IPS-NIHi11 (cell line): ENCODE data around the gene KRTAP4-5.
"Not testable (repeated sequence)": the region's sequence is repeated elsewhere in the genome, so short reads cannot be mapped to it uniquely, and the experiment has no call there.

Experiments
- DNase-seq: peaks from one replicate; pipeline ENCODE4 v3.0.0; 2012; ENCODE audit warnings: mixed read lengths, low spot score

The KRTAP4-5 gene

GRCh38 chr17:41108728-41109386 lies 40.8 kb downstream of the KRTAP4-5 start:
- DNase-seq, result not testable (repeated sequence)

- no peak for DNase-seq
Measured at GRCh38 chr17:41107941-41108450, 41.6 kb downstream of the KRTAP4-5 start.

DNA sequence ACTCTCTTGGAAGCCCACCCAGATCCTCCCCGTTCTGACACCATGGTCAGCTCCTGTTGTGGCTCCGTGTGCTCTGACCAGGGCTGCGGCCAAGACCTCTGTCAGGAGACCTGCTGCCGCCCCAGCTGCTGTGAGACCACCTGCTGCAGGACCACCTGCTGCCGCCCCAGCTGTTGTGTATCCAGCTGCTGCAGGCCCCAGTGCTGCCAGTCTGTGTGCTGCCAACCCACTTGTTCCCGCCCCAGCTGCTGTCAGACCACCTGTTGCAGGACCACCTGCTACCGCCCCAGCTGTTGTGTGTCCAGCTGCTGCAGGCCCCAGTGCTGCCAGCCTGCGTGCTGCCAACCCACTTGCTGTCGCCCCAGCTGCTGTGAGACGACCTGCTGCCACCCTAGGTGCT lies 44.3 kb downstream of the KRTAP4-5 start, which contains the start of gene KRTAP4-9:
KRTAP4-9 (plus strand) TSS at position 43 of the 400 bp plus-strand sequence; CDS start at position 43, 0 bp downstream.
- not testable (repeated sequence) for DNase-seq

DNA sequence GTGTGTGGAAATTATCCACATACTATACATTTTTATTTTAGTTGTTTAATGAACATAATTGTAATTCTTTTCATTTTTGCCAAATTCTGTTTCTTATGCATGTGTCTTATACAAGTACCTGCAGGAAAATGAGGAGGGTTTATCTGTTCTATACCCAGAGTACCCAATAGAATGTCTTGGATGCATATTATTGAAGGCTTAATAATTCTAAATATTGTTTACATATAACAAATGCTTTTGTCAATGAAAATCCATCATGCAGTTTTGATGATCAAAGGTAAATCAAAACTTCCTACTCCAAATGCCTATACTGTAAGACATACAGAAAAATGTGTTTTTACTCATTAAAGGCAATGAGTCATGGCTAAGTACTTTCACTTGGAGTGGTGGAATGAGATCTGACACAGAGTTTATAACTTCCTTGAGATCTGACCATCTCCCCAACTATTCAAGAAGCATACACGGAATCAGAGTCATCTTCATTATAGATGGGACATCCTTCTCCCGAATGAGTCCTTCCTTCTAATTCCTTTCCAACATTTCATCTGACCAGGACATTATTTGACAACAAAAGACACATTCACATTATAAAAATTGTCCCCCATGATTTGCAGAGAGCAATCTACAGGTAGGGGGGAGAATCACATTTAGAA lies 45.1 kb downstream of the KRTAP4-5 start:
- not testable (repeated sequence) for DNase-seq

GRCh38 chr17:41103896-41104295 lies 45.7 kb downstream of the KRTAP4-5 start:
- no peak for DNase-seq

GRCh38 chr17:41101586-41102259 lies 47.9 kb downstream of the KRTAP4-5 start, which contains the start of gene KRTAP4-16:
Gene KRTAP4-16, minus strand, starts transcription at chr17:41102209. Its CDS starts 0 bp downstream, at chr17:41102209.
- DNase-seq, result peak; percentile 14

DNA sequence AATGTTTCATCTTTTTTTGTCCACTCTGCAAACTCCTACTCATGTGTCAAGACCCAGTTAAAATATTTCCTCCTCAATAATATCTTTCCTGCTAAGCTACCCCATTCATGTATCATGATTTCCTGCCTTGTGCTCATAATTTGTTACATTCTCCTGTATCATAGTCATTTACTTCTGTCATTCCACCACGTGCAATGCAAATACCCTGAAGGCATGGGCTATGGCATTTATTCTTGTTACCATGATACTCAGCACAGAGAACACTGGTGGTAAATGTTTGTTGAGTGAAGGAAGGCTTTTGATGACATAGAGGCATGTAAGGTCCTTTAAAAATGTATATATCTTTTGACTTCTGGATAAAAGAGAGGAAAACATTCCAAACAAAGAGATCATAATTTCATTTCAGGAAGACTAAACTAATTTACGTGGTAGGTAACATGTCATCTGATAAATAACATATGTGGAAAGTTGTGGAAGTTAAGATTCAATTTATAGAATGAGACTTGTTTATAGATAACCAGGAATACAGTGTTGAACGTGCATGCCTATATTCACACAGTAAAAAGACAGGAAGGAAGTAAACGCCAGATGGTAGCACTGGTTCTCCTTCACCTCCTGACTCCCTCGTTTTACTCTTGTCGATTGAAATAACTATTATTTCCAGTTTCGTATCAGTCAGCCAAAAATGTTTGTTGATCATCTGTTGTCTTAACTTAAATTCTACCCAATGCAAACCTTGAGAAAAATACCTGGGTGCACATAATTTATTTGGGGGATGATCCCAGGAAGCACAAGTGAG lies 49.7 kb downstream of the KRTAP4-5 start:
- not testable (repeated sequence) for DNase-seq
